Measurements from ENCODE around the gene PRKG1.

Gene PRKG1

DNA sequence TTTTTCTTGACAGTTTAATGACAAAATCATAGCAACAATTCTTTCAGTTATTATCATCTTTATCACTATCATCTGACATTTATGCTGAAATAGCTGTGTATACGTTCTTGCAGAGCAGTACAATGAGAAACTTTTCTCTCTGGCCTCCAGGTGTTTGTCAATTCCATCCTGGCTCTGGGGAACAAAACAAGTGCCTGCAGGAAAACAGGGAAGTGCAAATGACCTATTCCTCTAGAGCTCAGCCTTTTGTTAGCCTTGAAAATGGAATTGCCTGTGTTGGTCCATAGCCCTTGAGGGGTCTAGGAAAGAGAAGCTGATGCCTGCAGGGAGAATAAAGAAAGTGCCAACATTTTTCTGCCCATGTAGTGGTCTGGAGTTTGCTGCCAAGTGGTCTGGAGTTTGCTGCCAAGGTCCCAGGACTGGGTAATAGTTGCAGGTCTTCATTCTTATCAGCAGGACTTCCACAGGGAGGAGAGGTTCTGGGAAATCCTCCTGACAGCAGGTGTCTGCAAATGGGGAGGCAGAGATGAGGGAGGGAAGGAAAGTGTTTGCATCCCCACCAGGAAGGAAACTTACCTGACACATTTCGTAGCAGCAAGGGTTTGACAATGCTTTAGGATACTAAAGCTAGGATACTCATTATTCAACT, 635.2 kb downstream of the PRKG1 start:
- no peak overlapping the region for H2AFZ ChIP-seq (ENCODE audit: low read depth, low read length)
- DNase-seq (no peak), ATAC-seq (ENCODE audit: insufficient read depth, low read depth) (no peak)
- H3K9ac ChIP-seq (ENCODE audit: low read depth, low read length) = no peak overlapping the region
- H3K79me2 ChIP-seq (ENCODE audit: insufficient read depth, low read length) = no peaks in the 10 kb centered on the region
- H3K36me3 ChIP-seq (ENCODE audit: insufficient read depth, low read length) = no peaks in the 10 kb centered on the region
- H3K9me3 ChIP-seq (ENCODE audit: insufficient read depth, low read length, severe bottlenecking) = no peaks in the 10 kb centered on the region
- H3K4me3 ChIP-seq (ENCODE audit: low read depth in 1 of 2, low read length in 2 of 2) = no peak overlapping the region
- no peak overlapping the region for H3K27ac ChIP-seq (ENCODE audit: low read length)
- no peaks in the 10 kb centered on the region for H4K20me1 ChIP-seq (ENCODE audit: insufficient read depth, low read length)
- H3K4me2 ChIP-seq (ENCODE audit: insufficient read depth, low read length) = no peak overlapping the region
- H3K4me1 ChIP-seq (ENCODE audit: insufficient read depth, low read length) = peaks cover 19% of the 10 kb centered on the region
- no peaks in the 10 kb centered on the region for H3K27me3 ChIP-seq (ENCODE audit: insufficient read depth, low read length, poor library complexity)
- no peak for TF ChIP-seq EZH2 (IDR thresholded peaks at IDR 0.05; ENCODE audit: borderline replicate concordance, low read depth, low read length, severe bottlenecking)
- TF ChIP-seq, protein P1, sequence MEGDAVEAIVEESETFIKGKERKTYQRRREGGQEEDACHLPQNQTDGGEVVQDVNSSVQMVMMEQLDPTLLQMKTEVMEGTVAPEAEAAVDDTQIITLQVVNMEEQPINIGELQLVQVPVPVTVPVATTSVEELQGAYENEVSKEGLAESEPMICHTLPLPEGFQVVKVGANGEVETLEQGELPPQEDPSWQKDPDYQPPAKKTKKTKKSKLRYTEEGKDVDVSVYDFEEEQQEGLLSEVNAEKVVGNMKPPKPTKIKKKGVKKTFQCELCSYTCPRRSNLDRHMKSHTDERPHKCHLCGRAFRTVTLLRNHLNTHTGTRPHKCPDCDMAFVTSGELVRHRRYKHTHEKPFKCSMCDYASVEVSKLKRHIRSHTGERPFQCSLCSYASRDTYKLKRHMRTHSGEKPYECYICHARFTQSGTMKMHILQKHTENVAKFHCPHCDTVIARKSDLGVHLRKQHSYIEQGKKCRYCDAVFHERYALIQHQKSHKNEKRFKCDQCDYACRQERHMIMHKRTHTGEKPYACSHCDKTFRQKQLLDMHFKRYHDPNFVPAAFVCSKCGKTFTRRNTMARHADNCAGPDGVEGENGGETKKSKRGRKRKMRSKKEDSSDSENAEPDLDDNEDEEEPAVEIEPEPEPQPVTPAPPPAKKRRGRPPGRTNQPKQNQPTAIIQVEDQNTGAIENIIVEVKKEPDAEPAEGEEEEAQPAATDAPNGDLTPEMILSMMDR (IDR thresholded peaks at IDR 0.05; ENCODE audit: borderline replicate concordance, extremely low read depth, low read length, poor library complexity, severe bottlenecking) = no peak

- Histone ChIP-seq H3K27ac (ENCODE audit: low read length) (no peak overlapping the region), H3K27me3 (ENCODE audit: insufficient read depth, low read length, poor library complexity) (no peaks in the 10 kb centered on the region), H4K20me1 (ENCODE audit: insufficient read depth, low read length) (no peaks in the 10 kb centered on the region), H3K4me1 (ENCODE audit: insufficient read depth, low read length) (peaks cover 19% of the 10 kb centered on the region), H3K9ac (ENCODE audit: low read depth, low read length) (no peak overlapping the region), H3K4me2 (ENCODE audit: insufficient read depth, low read length) (no peak overlapping the region), H3K9me3 (ENCODE audit: insufficient read depth, low read length, severe bottlenecking) (no peaks in the 10 kb centered on the region), H3K79me2 (ENCODE audit: insufficient read depth, low read length) (no peaks in the 10 kb centered on the region), H3K36me3 (ENCODE audit: insufficient read depth, low read length) (no peaks in the 10 kb centered on the region), H2AFZ (ENCODE audit: low read depth, low read length) (no peak overlapping the region), H3K4me3 (ENCODE audit: low read depth in 1 of 2, low read length in 2 of 2) (no peak overlapping the region)
- TF ChIP-seq EZH2 (IDR thresholded peaks at IDR 0.05; ENCODE audit: borderline replicate concordance, low read depth, low read length, severe bottlenecking) = no peak
- TF ChIP-seq, protein P1 (IDR thresholded peaks at IDR 0.05; ENCODE audit: borderline replicate concordance, extremely low read depth, low read length, poor library complexity, severe bottlenecking) = no peak
- no peak for DNase-seq
- ATAC-seq (ENCODE audit: insufficient read depth, low read depth) = no peak
Observed at GRCh38 chr10:51711519-51711891, 637.2 kb downstream of the PRKG1 start.

DNA sequence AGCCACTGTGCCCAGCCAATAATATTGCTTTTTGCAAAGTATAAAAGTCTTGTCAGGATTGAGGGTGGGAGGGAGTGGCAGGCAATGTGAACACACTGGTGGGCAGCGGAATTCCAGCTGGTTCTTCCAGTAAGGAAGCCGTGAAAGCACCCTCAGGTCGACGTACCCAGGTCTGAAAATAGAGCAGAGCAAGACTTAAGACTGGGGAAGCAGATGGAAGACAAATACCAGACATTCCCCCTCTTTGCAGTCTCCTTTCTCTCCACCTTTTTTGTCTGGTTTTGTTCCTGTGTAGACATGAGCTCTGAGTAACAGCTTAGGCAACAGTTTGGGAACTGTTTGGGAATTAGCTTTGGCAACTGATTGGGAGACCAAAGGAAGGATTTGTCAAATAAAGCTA, 642.7 kb downstream of the PRKG1 start:
- Histone ChIP-seq H3K9ac (ENCODE audit: low read depth, low read length) (no peak overlapping the region), H3K4me3 (ENCODE audit: low read depth in 1 of 2, low read length in 2 of 2) (no peak overlapping the region), H3K27me3 (ENCODE audit: insufficient read depth, low read length, poor library complexity) (no peaks in the 10 kb centered on the region), H3K4me1 (ENCODE audit: insufficient read depth, low read length) (no peaks in the 10 kb centered on the region), H2AFZ (ENCODE audit: low read depth, low read length) (no peak overlapping the region), H4K20me1 (ENCODE audit: insufficient read depth, low read length) (no peaks in the 10 kb centered on the region), H3K27ac (ENCODE audit: low read length) (no peak overlapping the region), H3K36me3 (ENCODE audit: insufficient read depth, low read length) (no peaks in the 10 kb centered on the region), H3K79me2 (ENCODE audit: insufficient read depth, low read length) (no peaks in the 10 kb centered on the region), H3K9me3 (ENCODE audit: insufficient read depth, low read length, severe bottlenecking) (no peaks in the 10 kb centered on the region), H3K4me2 (ENCODE audit: insufficient read depth, low read length) (no peak overlapping the region)
- DNase-seq (no peak), ATAC-seq (ENCODE audit: insufficient read depth, low read depth) (no peak)
- no peak for TF ChIP-seq EZH2 (IDR thresholded peaks at IDR 0.05; ENCODE audit: borderline replicate concordance, low read depth, low read length, severe bottlenecking)
- TF ChIP-seq, protein P1 (IDR thresholded peaks at IDR 0.05; ENCODE audit: borderline replicate concordance, extremely low read depth, low read length, poor library complexity, severe bottlenecking) = no peak
